GM18858 (cell line): ENCODE measurements around the gene DLX2.

ENCODE experiments used
- ATAC-seq: cut with Tn5 transposase; IDR thresholded peaks from one replicate; pipeline ENCODE4 v1.9.1; 2021; ENCODE audit not compliant: unreplicated experiment

The DLX2 gene

DNA sequence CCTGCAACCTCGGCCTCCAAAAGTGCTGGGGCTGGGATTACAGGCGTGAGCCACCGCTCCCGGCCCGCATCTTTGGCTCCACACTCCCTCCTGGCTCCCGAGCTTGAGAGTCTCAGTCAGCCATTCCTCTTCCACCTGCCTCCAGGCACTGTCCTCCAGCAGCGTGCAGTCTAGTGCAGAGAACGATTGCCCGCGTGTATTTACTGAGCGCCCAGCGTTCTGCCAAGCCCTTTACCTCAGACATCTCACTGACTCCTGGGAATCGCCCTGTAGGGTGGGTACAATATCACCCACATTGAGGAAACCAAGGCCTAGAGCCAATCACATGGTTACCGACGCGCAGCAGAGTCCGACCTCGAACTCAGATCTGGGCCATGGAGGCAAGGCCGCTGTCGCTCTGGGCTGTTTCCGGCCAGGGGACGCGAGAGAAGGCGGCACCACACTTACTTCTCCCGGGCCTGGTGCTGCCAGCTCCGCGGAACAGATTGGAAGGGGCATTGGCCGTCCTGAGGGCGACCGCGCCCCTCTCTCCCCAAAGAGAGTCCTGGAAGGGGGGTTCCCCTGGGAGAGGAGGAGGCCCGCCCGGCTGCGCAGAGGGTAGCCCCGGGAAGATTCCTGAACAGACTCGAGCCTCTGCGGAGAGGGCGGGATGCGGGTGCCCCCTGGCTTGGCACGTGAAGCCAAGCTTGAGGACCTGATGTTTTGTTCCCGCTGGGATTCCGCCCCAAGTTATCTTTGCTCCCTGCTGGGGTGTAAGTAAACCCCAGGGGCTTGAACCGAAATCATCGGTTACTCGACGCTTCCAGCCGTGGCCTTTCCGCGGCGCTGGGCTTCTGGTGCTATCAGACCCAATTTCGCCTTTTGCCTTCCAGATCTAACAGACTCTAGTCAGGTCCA is 5.2 kb upstream of the DLX2 start:
- no peak for ATAC-seq

DNA sequence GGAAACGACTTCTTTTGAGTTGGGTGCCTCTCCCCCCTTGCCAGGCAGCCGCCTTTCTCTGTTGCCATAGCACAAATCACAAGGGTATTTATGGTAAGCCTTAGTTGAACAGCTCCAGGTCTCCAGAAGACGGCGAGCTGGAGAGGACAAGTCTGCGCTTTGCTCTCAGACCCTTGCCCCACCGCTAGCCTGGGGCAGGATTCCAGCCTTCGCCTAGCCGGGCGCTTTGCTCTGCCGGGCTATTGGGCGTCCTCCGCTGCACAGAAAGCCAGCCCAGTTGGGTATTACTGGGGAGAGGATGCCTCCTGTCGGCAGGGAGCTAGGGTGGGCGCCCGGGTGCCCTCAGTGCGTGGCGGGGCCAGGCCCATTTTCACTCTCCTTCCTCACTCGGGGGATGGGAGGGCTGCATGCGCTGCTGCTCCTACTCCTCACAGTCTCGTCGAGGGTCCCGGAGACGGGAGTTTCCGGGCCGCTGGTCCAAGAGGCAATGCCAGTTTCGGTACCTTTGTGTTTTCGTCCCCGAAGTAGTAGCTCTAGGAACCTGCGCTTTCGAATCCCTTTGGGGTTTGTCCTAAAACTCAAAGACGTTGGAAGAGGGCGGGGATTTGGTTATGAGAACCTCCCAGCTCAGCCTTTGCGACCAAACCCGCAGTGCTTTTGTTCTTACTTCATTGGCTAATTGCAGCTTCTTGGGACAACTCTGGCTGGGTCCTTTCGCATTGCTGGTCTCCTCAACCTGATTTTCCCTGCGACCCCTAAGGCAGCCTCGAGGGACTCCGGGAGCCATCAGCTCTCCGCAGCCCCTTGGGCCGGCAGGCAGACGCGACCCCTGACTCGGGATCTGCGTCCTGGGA is 3.6 kb upstream of the DLX2 start:
- no peak for ATAC-seq

DNA sequence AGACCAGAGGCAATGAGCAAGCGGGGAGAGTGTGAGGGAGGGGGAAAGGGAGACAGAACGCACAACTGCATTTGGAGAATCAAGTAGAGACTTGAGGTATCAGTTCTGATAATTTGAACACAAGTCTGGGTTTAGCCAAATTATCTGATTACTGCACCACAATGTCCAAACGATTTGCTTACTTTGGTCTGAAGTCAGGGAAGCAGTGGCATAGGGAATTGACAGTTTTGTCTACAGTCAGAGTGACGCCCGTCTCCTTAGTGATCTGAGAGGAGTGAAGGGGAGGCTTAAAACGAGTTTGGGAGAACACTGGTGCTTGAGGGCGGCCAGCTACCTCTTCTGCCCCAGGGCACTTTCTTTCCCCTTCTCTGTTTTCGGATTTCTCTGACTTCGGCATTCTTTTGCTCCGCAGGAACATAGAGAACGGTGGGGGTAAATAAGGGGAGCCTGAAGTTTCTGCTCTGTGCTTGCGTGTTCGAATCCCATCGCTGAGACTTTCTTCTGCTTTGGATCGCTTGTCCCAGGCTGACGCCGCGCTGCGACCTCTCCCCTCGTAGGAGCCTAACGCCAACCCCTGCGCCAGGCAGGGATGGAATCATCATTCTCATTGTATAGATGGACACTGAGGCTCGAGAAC is 2.9 kb upstream of the DLX2 start:
- no peak for ATAC-seq

DNA sequence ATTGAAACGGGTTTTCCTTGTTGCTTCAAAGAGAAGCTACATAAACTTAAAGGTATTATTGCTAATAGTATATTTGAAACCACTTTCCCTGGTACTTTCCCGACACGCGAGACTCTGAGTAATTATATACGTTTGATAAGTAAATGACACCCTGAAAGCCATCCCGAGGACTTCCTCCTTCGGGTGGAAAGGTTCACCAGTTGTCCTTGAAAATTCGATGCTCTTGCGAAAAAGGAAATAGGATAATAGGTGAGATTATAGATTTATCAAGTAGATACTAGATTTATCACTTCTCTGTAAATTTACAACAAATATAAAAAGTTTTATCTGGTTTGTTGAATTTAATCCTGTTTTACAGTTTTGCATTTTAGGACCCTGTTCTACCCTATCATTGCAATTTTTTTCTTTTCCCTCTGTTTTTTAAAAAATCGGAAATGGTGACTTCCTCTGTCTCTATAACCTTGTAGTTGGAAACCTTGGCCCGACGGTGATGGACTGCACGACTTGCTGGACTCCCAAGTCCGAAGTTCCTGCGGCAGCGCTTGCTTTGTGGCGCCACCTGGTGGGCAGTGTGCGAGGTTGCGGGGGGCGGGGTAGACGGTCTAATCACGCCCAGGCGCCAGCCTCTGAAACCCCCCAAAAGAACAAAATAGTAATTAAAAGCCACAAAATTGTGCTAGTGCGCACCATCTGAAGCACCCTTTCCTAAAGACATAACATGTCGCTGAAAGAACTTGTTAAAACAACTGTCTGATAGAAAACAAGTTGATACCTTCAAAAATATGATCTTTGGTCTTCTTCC is 972 bp upstream of the DLX2 start:
- no peak for ATAC-seq

DNA sequence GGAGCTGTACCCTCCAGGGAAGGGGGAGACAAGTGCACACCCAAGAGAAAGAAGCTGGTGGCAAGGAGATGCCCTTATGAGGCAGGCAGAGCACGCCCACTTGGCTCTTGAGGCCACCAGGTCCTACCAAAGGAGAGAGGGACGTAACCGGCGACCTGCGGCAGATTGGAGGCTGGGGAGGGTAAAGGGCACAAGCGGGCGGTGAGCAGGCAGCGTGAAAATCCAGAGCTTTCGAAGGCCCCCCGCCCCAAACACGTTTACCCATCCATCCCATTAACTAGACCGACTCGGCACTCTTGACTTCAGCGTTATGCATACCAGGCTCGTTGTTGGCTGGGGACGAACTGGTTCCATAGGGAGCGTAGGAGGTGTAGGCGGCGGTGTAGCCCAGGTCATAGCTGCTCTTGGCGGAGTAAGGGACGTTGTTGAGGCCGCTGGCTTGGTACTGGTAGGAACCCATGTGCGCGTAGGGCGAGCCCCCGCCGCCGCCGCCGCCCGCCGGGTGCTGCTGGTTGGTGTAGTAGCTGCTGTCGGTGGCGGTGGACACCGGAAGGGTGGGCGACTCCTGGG is 794 bp downstream of the DLX2 start:
- no peak for ATAC-seq

DNA sequence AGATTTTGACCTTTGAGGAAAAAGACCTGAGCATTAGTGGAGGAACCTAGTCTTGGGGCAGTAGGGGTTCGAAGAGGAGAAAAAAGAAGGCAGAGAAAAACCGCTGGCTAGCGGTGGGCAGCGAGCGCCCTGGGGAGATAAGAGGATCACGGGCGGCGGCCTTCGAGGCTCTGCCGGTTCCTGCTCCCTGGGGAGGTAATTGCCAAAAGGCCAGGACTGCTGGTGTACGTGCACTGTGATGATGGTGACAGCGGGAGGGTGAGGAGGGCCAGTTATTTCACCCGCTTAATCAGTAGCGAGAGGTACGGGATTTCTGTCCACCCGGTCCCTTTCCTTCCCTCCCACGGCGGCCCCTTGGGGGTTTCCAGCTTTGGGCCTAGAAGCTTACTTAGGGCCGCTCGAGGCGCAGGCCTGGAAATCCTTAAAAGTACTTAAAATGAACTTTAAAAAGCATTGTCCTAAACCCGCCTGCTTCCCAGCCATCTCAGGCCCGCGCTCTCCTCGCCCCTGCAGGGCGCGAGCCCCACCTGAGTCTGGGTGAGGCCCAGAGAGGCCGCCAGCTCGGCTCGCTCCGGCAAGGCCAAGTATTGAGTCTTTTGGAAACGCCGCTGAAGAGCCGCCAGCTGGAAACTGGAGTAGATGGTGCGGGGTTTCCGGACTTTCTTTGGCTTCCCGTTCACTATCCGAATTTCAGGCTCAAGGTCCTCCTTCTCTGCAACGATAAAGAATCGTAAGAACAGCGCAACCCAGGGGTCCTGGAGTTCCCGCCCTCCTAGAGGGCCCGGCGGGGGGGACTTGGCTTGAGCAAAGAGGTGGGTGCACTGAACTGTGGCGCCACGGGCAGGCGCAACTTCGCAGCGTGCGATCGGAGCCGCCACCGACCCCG is 1.5 kb downstream of the DLX2 start:
- ATAC-seq, result no peak

DNA sequence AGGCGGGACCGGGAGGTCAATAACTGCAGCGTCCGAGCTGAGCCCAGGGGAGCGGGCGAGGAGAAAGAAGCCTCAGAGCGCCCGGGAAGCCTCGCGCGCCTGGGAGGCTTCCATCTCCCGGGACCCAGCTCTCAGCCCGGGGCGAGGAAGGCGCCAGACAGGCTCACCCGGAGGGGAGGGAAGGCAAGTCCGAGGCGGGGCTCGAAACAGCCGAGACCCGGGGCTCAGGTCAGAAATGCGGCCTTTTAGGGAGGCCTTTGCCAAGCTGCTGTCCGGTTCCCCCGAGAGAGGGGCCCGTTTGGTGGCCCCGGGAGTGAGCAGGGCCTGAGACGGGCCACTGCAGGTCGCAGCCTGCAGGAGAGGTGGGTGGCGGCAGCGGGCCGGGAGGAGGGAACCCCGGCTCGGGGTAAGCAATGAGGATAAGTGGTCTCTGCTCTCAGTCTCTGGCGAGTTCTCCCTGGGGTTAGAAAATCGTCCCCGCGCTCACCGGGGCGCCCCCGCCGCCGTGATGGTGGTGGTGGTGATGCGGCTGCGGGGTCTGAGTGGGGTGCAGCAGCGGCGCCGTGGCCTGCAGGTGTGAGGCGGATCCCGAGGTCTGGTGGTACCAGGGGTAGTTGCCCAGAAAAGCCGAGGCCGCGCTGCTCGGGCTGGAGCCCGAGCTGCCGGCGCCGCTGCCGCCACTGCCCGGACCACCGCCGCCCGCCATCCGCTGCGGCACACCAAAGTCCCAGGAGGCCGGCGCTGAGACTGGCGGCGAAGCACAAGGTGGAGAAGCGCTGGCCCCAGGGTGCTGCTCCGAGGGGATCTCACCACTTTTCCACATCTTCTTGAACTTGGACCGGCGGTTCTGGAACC is 2.4 kb downstream of the DLX2 start:
- no peak for ATAC-seq

DNA sequence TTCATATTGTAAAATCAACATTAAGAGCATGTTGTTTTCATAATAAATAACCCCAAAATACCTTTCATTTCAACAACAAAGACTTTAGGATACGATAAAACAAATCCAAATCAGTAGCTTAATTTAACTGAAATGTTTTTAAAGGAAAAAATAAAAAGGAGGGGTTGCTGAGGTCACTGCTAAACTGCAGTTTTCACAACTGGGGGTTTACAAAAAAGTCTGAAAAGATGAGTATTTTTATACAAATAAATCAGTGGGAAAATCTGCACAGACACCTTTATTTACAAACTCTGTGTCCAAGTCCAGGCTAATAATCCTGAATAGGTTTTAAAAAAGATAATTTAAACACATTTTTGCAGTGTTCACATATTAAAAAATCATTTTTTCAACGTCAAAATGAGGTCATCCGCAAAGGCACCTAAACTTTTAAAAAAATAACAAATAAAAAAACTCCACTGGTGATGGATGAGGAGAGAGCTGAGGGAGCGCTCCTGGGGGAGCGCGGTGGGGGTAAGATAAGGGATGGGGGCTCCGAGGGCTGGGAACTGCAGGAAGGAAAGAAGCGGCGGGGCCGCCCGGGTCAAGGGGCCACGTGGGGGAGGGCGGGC is 3.1 kb downstream of the DLX2 start:
- no peak for ATAC-seq

DNA sequence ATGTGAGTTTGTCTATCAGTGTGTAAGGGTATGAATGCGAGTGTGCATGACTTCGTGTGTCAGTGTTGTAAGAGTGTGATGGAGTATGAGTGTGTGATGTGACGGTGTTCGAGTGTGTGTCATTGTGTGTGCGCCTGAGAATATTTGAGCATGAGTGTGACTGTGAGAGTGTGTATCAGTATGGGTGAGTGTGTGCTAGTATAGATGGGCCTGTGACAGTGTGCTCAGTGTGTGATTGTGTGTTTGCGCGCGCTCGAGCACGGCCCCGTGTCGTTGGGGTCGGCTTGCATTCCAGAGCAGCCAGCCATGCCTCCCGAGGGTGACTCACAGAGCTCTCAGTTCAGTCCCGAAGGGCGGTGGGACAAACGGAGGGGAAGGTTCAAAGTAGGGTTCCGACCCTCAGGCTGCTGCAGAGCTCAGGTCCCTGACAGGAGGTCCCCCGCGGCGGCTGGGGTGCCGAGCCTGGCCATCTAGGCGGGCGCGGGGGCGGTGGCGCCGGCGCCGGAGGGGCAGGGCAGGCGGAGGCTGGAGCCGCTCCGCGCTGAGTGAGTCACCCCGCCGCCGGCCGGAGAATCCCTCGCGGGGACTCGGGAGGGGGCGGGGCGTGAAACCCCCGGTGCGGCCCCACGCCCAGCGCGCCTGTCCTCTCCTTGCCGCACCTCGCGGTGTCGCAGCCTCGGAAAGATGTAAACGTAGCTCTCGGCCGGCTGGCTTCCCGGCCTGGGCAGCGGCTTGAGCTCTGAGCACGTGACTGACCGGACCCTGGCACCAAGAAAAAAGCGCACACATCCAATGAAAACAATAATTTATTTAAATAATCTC is 3.8 kb downstream of the DLX2 start:
- no peak for ATAC-seq

DNA sequence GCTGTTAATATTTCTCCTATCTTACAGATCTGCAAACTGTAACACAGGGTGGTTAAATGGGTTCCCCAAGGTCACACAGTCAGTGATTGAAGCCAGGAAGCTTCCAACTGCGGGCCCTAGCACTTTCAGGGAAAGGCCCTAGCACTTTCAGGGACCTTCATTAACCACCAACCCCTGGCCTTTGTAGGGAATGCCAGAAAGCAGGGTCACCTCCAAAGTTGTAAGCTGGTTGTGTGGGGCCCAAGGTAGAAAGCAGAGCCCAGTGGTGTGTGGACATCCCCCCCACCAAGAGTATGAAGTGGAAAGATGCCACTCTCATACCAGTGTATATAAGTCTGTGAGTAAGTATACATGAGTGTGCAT is 4.4 kb downstream of the DLX2 start:
- ATAC-seq, result no peak

DNA sequence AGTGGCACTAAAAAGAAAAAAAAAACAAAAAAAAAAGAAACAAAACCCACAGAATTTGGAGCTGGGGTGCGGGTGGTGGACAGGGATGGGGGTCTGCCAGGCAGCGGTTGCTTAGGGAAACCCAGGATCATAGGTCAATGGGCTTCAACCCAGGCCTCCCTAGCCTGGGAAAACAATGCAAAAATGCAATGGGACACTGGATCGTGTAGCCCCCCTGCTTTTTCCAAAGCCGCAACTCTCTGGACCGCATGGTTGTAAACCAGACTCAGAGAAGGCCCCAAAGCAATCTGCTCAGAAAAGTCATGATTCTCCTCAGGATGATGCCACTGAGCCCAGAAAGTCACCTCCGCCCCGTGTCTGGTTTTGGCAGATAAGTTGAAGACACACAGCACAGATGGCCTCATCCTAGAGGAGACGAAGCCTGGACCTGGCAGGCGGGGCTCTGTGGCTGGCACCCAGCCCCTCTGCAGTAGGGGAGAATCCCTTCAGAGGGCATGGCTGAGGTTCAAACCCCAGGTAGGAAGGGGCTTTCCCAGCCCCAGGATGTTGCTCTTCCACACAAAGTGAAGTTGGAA is 5.1 kb downstream of the DLX2 start:
- ATAC-seq, result no peak

DNA sequence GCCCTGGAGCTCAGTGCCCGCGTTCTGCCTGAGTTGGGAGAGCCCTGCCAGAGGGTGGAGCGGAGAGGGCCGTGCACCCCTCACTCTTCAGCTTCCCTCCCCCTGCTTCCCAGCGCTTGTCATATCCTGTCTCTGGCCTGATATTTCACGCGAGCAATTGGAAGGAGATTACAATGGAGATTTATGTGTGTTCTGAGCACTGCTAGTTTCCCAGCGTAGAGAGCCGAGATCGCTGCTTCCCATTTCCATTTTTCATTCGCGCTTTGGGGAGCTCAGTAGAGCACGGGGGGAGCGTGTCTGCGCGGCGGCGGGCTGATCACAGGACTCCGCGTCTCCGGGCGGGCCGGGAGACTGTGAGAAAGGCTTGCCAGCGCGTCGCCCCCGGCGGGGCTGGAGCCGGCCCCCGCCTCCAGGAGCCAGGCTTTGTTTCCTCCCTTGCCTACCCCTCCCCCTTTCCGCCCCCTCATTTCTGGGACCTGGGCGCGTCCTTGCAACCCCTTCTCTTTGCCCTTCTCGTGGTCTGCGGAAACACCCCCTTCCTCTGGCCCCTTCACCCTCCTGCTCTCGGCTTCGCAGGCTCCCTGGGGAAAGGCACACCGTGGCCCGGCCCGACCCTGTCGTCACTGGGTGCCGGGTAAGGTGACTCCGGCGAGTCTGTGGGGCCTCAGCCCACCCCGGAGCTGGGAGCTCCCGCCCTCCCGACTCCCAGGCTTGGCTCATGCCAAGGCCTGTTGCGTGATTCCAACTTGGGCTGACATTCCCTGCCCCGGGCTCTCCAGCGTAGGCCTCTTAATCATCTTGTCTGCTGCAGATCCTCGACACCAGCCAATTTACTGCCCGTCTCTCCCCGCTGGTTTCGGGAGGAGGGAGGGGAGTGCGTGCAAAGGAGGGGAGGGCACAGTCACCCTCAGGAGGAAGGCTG is 5.8 kb downstream of the DLX2 start:
- no peak for ATAC-seq

DNA sequence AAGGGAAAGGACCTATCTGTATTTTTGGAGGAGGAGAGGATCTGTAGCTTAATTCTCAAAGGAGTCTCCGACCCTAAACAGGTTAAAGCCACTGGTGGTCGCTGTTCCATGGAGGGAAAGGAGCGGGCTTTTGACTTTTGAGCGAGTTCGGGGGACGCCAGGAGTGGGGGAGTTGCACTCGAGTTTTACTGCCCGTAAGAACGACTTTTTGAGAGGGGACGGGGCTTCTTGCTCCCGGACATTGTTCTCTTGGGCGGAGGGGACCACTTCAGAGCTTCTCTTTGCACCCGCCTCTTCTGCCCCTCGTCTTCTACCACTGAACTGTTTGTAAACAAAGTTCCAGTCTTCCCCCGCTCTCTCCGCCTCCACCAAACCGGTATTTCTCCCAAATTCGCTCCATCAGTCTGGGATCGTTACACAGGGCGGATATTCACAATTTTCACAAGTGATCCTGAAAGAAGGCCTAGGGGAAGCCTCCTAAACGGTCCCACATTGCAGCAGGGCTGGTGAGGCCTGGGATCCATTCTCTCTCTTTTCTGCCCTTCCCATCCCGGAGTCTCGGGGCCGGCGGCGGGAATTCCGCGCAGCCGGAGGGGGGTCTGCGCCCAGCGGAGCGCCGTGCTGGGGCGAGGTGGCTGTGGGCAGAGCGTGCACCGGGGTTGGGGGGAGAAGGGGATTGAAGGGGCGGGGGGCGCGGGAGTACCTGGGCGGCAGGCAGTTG is 6.6 kb downstream of the DLX2 start:
- ATAC-seq, result no peak

DNA sequence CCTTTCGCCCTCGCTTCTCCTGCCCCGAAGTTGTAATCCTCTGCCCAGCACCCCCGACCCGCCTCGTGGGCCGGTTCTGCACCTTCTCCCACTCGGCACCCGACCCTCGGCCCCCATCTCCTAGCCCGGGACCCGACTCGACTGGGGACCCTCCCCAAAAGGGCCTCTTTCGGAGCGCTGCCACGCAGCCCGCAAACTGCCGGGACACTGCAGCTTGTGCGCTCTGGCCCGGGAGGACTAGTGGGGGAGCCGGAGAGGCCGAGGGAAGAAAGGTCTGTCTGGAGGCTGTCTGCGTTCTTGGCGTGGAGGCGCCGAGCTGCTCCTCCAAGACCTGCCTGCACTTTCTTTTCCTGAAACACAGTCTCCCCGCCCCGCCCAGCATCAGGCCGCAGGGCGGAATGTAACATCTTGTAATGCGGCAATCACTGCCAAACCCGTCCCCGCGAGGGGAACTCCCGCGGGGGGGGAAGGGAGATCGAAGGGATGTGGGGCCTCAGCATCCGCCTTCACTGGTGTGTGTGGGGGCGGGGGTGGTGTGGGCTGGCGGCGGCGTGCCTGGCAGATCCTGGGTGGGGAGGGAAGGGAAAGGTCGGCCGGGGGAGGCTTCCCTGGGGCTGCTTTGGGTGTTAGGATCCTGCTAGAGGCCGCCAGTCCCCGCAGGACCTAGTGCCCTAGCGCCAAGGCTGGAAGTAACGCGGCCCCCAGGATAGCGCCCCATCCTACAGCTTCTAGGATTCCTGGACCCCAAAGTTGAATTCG is 7.4 kb downstream of the DLX2 start:
- no peak for ATAC-seq
